ENCODE data around the gene DLG2. TPM values are rescaled to one million over a fixed set of nuclear protein-coding genes. Genes with fewer than 3 reads are reported as not detected.
"Not testable (repeated sequence)": the region's sequence is repeated elsewhere in the genome, so short reads cannot be mapped to it uniquely, and the experiment has no call there.

The DLG2 gene
- total RNA-seq, 1 experiment from 2014 or later: not detected

DNA sequence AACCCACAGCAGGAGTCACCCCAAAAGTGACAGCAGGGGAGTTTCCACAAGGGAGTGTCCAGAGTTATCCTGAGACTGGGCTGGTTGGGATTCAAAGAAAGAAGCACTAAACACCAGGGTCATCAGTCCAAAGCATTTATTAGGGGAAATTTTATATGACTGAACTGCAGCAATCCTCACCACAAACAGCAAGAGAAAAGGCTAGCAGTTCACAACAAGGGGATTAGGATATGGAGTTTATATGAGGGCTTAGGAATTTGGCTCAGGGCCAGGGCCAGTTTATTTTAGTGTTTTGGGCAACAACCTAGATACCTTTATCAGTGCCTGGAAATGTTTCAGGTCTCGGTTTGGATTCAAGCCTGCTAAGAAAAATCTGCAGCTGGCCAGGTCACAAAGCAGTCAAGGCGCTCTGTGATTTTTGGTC, 16.1 kb upstream of the DLG2 start:
- DNase-seq (ENCODE audit: low read depth): peak; percentile 69

DNA sequence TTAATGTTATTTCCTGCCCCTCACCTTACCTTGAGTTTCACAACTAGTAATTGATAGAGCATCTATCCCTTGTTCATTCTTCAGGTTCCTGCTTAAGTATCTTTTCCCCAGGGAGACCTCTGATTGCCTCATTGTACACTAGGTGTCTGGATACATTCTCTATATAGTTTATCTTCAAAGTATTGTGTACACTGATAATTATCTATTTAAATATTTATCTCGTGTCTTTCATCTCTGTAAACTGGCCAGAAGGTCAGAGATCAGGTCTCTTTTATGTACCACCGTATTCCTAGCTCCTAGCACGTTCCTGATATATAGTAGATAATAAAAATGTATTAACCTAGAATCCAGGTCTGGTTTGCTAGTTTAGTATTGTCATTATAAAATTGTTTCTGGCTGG, 7.6 kb upstream of the DLG2 start:
- no peak for DNase-seq (ENCODE audit: low read depth)

DNA sequence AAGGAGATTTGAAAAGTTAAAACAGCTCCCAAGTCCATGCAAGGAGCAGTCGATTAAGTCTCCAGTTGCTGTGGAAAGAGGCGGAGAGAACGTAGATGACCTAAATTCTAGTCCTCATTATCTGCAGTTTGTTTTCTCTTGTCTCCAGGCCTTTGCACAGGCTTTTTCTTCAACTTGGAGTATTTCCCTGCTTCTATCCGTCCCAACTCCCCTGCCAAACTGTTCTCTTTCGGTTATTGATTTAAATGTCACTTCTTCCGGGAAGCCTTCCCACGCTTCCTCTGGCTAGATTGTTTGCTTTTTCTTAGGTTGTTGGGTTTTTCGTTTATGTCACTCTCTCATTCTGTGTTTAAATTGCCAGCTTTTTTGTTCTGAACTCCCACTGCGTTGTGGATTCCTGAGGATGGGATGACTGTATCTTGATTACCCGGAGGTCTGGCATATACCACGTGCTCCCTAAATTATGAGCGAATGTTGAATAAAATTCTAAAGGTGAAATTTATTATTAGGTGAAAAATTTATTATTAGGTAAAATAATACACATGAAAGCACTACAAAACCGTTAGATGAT, 1.7 kb upstream of the DLG2 start:
- DNase-seq (ENCODE audit: low read depth): no peak

DNA sequence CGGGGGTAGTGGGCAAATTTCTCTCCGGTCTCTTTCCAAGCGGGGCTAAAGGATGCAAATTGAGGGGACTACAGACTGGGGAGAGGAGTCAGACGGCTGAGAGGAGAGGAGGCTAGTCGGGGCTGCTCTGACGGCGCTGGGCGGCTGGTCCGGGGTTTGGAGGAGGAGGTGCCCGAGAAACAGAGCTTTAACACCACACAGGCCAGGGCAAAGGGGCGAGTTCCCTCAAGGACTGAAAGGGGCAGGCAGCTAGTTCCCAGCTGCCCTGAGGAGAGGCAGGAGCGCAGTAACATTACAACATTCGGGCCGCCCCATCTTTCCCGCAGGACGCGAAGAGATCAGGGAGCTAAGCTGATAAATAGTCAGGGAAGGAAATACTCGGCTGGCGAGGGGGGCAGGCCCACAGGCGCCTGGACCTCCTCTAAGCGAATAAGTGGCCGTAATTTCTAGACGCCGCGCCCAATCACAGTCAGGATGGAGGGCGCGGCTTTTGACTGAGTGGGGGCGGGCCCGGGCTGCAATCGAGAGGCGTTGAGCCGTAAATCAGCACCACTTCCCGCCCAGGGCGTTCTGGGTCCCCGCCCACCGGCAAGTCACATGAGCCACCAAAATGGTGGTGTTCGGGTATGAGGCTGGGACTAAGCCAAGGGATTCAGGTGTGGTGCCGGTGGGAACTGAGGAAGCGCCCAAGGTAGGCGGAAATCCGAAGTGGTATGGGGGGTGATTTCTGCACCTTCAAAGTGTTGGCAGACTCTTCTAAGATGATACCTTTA, 1.0 kb upstream of the DLG2 start, which contains the start of gene TMEM126B:
Gene TMEM126B (plus strand): TSS at position 596 of the 773 bp plus-strand sequence. CDS start 15 bp downstream, at position 611.
- DNase-seq (ENCODE audit: low read depth): peak; percentile 98

DNA sequence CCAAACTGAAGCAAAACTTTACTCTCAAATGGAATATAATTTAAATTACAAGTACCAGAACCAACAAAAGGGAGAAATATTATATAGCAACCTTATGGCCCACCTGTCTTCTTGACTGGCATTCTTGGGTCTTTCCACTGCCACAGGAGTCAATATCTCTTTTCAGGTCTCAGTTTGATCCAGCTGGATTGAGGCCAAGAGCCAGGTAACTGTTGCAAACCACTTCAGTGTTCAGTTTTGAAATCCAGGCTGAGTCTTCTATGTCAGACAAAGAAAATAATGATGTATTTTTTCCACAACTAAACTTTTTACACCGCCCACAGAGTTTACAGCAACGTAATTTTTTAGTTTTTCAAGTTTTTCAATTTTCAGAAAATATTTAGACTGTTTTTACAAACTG, 648 bp downstream of the DLG2 start:
- no peak for DNase-seq (ENCODE audit: low read depth)

DNA sequence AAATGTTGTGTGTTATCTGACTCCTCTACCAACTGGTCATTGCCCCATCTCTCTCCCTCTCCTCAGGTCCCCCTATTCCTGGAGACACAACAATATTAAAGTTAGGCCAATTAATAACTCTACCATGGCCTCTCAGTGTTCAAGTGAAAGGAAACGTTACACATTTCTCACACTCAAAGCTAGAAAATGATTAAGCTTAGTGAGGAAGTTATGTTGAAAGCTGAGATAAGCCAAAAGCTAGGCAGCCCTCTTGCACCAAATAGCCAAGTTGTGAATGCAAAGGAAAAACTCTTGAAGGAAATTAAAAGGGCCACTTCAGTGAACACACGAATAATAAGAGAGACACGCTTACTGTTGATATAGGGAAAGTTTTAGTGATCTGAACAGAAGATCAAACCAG, 6.9 kb downstream of the DLG2 start:
- DNase-seq (ENCODE audit: low read depth): no peak

DNA sequence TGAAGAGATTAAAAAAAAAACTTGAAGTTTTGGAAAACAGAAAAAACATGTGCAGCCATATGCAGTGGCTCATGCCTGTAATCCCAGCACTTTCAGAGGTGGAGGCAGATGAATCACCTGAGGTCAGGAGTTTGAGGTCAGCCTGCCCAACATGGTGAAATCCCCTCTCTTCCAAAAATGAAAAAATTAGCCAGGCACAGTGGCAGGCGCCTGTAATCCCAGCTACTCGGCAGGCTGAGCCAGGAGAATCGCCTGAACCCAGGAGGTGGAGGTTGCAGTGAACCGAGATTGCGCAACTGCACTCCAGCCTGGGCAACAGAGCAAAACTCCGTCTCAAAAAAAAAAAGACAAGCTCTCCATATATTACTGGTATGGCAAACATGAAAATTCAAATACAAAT, 7.6 kb downstream of the DLG2 start:
- peak; percentile 43 for DNase-seq (ENCODE audit: low read depth)

DNA sequence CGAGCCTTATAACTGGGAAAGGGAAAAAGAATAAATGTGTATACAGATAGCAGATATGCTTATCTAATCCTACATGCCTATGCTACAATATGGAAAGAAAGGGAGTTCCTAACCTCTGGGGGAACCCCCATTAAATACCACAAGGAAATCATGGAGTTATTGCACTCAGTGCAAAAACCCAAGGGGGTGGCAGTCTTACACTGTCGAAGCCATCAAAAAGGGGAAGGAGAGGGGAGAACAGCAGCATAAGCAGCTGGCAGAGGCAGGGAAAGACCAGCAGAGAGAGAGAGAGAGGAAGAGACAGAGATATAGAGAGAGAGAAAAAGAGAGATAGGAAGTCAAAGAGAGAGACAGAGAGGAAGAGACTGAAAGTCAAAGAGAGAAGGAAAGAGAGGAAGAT, 15.5 kb downstream of the DLG2 start:
- DNase-seq (ENCODE audit: low read depth): not testable (repeated sequence)

DNA sequence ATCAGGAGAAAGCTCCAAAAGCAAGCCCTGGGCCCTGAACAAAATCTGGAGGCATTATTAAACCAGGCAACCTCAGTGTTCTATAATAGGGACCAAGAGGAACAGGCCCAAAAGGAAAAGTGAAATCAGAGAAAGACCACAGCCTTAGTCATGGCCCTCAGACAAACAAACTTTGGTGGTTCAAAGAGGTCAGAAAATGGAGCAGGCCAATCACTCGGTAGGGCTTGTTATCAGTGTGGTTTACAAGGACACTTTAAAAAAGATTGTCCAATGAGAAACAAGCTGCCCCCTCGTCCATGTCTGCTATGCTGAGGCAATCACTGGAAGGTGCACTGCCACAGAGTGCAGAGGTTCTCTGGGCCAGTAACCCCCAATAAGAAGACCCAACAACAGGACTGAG, 17.9 kb downstream of the DLG2 start:
- DNase-seq (ENCODE audit: low read depth): peak; percentile 60

DNA sequence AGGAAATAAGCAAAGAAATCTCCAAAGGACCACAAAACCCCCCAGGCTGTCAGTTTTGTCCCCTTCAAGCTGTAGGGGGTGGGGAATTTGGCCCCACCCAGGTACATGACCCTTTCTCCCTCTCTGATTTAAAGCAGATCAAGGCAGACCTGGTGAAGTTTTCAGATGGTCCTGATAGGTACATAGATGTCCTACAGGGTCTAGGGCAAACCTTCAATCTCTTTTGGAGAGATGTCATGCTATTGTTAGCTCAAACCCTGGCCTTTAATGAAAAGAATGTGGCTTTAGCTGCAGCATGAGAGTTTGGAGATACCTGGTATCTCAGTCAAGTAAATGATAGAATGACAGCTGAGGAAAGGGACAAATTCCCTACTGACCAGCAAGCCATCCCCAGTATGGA, 18.5 kb downstream of the DLG2 start:
- DNase-seq (ENCODE audit: low read depth): not testable (repeated sequence)

DNA sequence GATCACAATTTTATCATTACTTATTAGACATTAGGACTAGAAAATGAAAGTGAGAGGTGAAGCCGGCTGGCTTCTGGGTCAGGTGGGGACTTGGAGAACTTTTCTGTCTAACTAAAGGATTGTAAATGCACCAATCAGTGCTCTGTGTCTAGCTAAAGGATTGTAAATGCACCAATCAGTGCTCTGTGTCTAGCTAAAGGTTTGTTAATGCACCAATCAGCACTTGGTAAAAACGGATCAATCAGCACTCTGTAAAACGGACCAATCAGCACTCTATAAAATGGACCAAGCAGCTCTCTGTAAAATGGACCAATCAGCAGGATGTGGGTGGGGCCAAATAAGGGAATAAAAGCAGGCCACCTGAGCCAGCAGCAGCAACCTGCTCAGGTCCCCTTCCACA, 20.9 kb downstream of the DLG2 start:
- DNase-seq (ENCODE audit: low read depth): not testable (repeated sequence)

DNA sequence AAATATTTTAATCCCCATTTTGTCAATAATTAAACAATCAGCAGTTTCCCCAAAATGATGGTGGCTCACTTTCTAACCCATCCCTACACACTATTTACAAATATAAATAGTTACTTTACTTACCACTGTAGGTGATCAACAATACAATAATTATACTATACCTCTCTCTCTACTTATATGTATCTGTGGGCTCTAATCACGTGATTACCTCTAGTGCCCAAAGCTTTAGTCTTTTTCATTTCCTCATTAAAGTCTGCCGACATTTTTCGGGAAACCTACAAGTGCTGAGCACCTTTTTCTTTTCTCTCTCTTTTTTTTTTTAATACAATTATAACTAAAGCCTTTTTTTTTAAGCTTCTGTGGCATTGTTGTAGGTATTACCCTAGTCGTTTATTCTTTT, 23.9 kb downstream of the DLG2 start:
- DNase-seq (ENCODE audit: low read depth): no peak

DNA sequence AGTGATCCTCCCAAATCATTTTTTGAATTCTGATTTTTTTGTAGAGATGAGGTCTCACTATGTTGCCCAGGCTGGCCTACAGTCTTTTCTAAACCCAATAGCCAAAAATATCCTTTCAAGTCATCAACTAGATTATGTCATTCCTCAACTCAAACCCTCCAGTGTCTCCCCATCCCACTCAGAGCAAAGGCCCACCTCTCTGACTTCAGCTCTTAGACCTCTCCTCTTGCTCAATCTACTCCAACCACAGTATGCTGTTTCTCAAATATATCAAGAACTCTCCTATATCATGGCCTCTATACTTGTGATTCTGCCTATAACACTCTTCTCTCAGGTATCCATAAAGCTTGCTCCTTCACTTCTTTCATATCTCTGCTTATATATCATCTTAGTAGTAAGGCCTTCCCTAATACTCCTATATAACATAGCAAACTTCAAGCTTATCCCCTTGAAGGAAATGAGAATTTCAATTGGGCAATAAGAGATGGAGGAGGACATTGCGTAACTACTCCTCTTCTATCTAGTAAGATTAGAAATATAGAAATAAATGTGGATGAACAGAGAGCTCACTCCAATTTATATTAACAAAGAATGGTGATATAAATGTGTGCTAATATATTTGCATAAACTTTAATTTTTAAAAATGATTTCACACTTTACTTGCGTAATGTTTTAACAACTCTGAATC, 24.5 kb downstream of the DLG2 start:
- DNase-seq (ENCODE audit: low read depth): no peak

DNA sequence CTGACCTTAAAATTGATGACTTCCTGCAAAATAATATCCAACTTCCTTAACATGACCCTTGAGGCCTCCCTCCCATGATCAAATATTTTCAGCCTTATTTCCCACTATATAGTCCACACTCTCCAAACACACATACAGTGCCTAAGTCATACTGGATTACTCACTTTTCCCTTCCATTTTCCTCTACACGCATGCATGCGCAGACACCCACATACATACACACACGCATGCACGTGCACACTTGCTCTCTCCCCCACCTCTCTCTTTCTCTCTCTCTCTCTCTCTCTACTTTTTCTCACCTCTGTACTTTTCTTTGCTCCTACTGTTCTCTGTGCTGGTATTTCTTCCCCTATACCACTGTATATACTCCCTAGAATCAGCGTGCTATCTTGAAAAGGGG, 28.1 kb downstream of the DLG2 start:
- no peak for DNase-seq (ENCODE audit: low read depth)

DNA sequence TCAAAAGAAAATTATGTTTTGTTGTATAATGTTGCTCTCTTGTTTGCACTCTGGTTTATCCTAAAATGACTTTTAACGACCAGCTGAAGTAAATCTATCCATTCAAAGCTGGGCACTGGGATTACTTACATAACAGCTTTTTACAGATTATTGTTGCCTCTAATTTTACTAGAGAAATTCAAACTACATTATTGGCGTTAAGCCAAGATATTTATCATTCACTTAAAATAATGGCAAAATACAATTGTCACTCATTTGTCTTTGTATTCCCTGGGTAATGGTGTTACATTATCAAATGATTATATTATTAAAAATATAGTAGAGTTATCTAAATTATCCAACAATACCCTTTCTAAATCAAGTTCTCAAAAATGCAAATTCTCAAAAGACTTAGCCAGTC, 30.3 kb downstream of the DLG2 start:
- DNase-seq (ENCODE audit: low read depth): no peak

DNA sequence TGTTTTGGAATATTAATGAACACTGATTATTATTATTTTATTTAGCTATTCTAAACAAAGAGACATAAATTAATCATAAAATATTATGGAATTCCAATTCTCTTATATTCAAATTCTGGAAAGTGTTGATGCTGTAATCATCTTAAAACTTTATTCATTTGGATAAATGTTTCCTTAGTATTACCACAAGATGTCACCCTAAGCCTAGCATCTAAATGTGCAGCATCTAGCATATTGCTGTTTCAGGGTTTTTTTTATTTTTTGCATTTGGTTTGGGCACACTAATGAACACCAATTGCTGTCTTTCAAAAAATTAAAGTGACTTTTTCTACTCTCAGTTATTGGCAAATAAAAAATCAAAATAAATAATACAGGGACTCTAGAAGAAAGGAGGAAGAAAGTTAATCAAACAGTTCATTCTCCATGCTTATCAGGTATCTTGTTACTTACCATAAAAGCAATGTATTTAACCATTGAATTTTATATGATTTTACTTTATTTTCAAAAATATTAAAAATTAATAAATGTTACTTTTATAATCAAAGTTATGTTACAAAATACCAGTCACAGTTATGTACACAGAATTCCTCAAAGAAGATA, 31.8 kb downstream of the DLG2 start:
- DNase-seq (ENCODE audit: low read depth): peak; percentile 59

DNA sequence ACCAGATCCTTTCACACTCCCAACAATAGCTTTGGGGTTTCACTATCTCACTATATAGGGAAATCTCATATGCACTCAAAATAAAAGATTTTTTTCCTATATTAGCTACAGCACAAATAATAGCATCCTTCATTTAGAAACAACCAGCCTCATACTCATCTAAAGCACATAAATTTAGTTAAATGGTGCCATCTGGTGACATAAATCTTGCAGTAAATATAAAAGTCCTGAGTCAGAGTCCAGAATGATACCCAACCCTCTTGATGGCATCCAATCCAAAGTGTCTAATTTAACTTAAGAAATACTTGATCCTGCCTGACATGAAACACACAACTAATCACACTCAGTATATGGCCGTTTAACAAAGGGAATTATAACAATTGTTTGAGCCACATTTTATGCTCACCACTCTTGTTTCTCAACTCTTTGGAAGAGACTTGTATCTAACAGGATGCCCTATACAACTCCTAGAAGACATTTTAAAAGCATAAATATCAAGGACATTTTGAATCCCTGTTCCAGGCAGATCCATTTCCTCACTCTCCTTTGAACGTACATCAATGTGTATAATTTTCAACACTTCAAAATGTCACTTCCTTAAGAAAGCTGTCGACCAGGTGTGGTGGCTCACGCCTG, 36.2 kb downstream of the DLG2 start:
- DNase-seq (ENCODE audit: low read depth): peak; percentile 58

DNA sequence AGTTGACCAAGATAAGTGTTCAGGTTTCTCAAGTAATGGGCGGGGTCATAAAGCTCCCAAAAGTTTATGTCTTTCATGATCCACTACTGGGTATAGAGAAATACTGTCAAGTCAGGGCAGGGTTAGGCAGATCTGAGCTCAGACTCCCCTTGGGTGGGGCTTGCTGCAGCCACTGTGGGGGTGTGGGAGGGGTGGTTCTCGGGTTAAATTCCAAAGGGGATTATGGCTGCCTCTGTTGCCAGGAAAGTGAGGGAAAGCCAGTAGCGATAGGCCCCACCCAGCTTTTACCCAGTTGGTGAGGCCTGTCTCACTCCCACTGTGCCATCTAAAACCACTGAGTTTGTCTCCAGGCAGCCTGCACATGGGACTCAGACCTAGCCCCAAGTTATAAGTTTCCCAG, 37.8 kb downstream of the DLG2 start:
- no peak for DNase-seq (ENCODE audit: low read depth)

DNA sequence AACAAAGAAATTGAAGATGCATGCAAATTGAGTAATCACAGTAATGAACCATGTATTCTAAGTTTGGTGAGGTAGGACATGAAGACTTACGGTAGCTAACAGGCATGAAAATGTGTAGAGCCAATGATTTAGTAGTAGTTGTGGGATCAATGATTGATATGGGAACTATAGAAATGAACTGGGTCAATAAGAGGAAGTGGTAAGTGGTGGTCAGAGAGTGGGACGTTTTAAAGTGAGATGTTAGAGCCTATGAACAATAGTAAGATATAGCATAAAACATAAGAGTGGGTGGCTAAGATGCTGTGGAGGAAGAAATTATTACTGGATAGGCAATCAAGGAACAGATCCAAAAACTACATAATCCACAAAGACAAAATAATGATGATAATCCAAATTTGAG, 45.0 kb downstream of the DLG2 start:
- no peak for DNase-seq (ENCODE audit: low read depth)

DNA sequence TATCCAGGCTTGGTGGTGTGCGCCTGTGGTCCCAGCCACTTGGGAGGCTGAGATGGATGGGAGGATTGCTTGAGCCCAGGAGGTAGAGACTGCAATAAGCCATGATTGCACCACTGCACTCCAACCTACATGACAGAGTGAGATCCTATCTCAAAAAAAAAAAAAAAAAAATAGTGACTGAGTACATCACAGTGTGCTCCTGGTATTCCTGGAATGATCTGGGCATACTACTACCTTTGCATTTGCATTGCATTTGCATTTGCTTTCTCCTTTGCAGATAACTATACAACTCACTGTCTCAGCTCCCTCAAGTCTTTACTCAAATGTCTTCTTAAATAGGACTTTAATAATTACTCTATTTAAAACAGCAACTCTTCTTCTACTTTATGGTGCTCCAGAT, 51.8 kb downstream of the DLG2 start:
- no peak for DNase-seq (ENCODE audit: low read depth)

DNA sequence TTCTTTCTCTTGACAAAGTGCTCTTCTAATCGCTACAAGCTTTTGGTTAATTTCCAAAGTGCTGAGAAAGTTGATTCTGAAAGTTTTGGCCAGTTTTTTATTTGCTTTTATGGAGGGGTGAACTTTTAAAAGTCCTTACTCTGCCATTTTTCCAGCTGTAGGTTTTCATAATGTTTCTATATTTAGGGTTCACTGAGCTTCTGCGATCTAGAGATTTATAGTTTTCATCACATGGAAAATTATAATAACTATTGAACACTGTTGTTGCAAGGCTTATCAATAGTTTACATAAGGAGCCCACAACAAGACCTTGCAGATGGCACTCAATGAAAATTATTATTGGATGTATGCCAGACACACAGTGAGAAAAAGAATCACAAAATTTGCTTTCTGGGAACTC, 55.1 kb downstream of the DLG2 start:
- DNase-seq (ENCODE audit: low read depth): no peak

DNA sequence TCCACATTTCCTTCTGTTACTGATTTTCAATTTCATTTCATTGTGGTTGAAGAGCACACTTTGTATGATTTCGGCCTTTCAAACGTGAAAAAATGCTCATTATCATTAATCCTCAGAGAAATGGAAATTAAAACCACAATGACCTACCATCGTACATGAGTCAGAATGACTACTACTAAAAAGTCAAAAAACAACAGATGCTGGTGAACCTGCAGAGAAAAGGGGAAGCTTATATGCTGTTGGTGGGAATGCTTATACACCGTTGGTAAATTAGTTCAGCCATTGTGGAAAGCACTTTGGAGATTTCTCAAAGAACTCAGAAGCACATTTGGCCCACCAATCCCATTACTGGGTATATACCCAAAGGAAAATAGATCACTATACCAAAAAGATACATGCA, 57.6 kb downstream of the DLG2 start:
- DNase-seq (ENCODE audit: low read depth): no peak

Data from M059J (cell line).